Measurements from ENCODE around the gene SELENOI. TPM values are rescaled to one million over a fixed set of nuclear protein-coding genes. Genes with fewer than 3 reads are reported as not detected.

The SELENOI gene
- total RNA-seq, 1 experiment from 2014 or later: 63.3 TPM

DNA sequence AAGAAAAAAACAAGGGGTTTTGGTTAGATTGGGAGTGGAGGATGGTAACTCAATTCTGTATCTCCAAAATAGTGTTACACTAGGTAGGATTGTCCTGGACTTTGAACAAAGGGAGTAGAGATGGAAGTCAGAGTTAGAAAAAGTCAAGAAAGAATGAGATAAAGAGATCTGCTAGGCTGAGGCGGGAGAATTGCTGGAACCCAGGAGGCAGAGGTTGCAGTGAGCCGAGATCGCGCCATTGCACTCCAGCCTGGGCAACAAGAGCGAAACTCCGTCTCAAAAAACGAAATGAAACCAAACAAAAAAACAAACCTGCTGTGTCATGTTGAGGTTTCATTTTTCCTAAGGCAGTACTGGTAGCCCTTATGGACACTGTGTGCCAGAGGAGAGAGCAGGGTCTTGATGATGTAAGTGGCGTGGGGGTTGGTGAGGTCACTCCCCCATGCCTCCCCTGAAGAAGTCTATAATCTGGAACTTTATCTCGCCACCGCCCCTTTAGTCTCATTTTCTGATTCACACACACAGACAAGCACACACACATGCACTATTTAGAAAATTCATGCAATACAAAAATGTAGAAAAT, 66.2 kb downstream of the SELENOI start:
- Histone ChIP-seq H3K4me3 (replicated peaks in 1 of 2; ENCODE audit: low read depth in 1 of 2, low read length in 2 of 2) (no peak overlapping the region), H3K27ac (ENCODE audit: low read depth, low read length) (no peak overlapping the region), H3K36me3 (ENCODE audit: control insufficient read depth in 1 of 2, insufficient read depth in 2 of 2, low read length in 2 of 2) (no peaks in the 10 kb centered on the region), H2AFZ (ENCODE audit: low read depth, low read length, poor library complexity, severe bottlenecking) (no peak overlapping the region), H4K20me1 (ENCODE audit: insufficient read depth) (no peaks in the 10 kb centered on the region; the same call in 1 of the 2 replicates), H3K27me3 (ENCODE audit: insufficient read depth, low read length) (no peaks in the 10 kb centered on the region), H3K4me1 (ENCODE audit: control insufficient read depth in 1 of 2, insufficient read depth in 2 of 2, low read length in 2 of 2) (no peaks in the 10 kb centered on the region), H3K9ac (ENCODE audit: low read length) (no peak overlapping the region), H3K79me2 (ENCODE audit: insufficient read depth, low read length) (no peaks in the 10 kb centered on the region), H3K9me3 (ENCODE audit: control insufficient read depth in 1 of 2, insufficient read depth in 1 of 2, low read depth in 1 of 2, low read length in 2 of 2) (no peaks in the 10 kb centered on the region), H3K9me2 (ENCODE audit: insufficient read depth) (no peaks in the 10 kb centered on the region), H3K4me2 (ENCODE audit: low read length) (no peak overlapping the region)
- intact Hi-C loops (cut with micrococcal nuclease): no loop called here
- ChIA-PET POLR2A (no interaction called here), CTCF (no interaction called here), RAD21 (ENCODE audit: low non-redundant PET in 1 of 2, low total read pairs in 2 of 2, uncharacterized antibody in 2 of 2, unreplicated experiment in 2 of 2) (no interaction called here)
- no TSS peak for BruUV-seq (replicated peaks)
- no peak for ATAC-seq
- TF ChIP-seq SIN3A (IDR thresholded peaks at IDR 0.05; ENCODE audit: low read depth) (no peak), EZH2 (IDR thresholded peaks at IDR 0.05) (no peak), ATF3 (IDR thresholded peaks at IDR 0.05) (no peak), MAX (IDR thresholded peaks at IDR 0.05) (no peak), RAD21 (IDR thresholded peaks at IDR 0.05; ENCODE audit: low read depth) (no peak), POLR2AphosphoS5 (IDR thresholded peaks at IDR 0.05; ENCODE audit: low read depth, low read length) (no peak)
- TF ChIP-seq, protein P1, sequence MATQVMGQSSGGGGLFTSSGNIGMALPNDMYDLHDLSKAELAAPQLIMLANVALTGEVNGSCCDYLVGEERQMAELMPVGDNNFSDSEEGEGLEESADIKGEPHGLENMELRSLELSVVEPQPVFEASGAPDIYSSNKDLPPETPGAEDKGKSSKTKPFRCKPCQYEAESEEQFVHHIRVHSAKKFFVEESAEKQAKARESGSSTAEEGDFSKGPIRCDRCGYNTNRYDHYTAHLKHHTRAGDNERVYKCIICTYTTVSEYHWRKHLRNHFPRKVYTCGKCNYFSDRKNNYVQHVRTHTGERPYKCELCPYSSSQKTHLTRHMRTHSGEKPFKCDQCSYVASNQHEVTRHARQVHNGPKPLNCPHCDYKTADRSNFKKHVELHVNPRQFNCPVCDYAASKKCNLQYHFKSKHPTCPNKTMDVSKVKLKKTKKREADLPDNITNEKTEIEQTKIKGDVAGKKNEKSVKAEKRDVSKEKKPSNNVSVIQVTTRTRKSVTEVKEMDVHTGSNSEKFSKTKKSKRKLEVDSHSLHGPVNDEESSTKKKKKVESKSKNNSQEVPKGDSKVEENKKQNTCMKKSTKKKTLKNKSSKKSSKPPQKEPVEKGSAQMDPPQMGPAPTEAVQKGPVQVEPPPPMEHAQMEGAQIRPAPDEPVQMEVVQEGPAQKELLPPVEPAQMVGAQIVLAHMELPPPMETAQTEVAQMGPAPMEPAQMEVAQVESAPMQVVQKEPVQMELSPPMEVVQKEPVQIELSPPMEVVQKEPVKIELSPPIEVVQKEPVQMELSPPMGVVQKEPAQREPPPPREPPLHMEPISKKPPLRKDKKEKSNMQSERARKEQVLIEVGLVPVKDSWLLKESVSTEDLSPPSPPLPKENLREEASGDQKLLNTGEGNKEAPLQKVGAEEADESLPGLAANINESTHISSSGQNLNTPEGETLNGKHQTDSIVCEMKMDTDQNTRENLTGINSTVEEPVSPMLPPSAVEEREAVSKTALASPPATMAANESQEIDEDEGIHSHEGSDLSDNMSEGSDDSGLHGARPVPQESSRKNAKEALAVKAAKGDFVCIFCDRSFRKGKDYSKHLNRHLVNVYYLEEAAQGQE (IDR thresholded peaks at IDR 0.05; ENCODE audit: low read depth): no peak
- TF ChIP-seq, protein P2, sequence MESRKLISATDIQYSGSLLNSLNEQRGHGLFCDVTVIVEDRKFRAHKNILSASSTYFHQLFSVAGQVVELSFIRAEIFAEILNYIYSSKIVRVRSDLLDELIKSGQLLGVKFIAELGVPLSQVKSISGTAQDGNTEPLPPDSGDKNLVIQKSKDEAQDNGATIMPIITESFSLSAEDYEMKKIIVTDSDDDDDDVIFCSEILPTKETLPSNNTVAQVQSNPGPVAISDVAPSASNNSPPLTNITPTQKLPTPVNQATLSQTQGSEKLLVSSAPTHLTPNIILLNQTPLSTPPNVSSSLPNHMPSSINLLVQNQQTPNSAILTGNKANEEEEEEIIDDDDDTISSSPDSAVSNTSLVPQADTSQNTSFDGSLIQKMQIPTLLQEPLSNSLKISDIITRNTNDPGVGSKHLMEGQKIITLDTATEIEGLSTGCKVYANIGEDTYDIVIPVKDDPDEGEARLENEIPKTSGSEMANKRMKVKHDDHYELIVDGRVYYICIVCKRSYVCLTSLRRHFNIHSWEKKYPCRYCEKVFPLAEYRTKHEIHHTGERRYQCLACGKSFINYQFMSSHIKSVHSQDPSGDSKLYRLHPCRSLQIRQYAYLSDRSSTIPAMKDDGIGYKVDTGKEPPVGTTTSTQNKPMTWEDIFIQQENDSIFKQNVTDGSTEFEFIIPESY (IDR thresholded peaks at IDR 0.05; ENCODE audit: extremely low read depth, insufficient replicate concordance, low read length): no peak
- DNase-seq (ENCODE audit: low read depth, low spot score): no peak

Data from HCT116 (cell line).